IMR-90 (cell line): ENCODE results near the gene JPH4. TPM values are rescaled to one million over a fixed set of nuclear protein-coding genes. Genes with fewer than 3 reads are reported as not detected.

Source experiments
- ATAC-seq: fragments of 200-7000 bp; cut with Tn5 transposase; 2 replicates; pipeline ENCODE4 v1.9.1; 2020; ENCODE audit warnings: low read depth, mild to moderate bottlenecking, moderate library complexity
- BruUV-seq: library from RNA; stranded (reverse); fragments of 400-500 nt; replicated peaks from 2 replicates; lab custom pipeline; 2021; lab: Mats Ljungman, UMichigan
- CTCF ChIA-PET: fragments of 300-600 bp; formaldehyde crosslinking; extraction: SDS; loops from one replicate; lab custom pipeline; 2021; ENCODE audit warnings: antibody characterized with exemption; lab: Yijun Ruan, JAX
- POLR2A ChIA-PET: fragments of 300-600 bp; sonication (Branson Sonifier 250); formaldehyde crosslinking; loops from one replicate; lab custom pipeline; 2022; ENCODE audit warnings: antibody characterized with exemption; ENCODE audit not compliant: unreplicated experiment; lab: Charles Lee
- DNase-seq: peaks from one replicate; pipeline ENCODE4 v3.0.0; 2013
- H2AFZ ChIP-seq: replicated peaks from 2 replicates; pipeline ENCODE3; 2013; ENCODE audit warnings: low read length, mild to moderate bottlenecking; ENCODE audit not compliant: poor library complexity
- H2AK5ac ChIP-seq: 2 replicates; pipeline ENCODE4 v1.6.1; 2013; ENCODE audit warnings: low read depth, low read length, inconsistent platforms
- H2AK9ac ChIP-seq: replicated peaks from 2 replicates; pipeline ENCODE3; 2013; ENCODE audit warnings: mild to moderate bottlenecking, low read depth, low read length, moderate library complexity; ENCODE audit not compliant: poor library complexity
- H2BK120ac ChIP-seq: 2 replicates; pipeline ENCODE4 v1.6.1; 2013; ENCODE audit warnings: low read depth, low read length, inconsistent platforms
- H2BK15ac ChIP-seq: 3 replicates; pipeline ENCODE4 v1.6.1; 2013; ENCODE audit warnings: low read depth, low read length, inconsistent platforms
- H2BK20ac ChIP-seq: 2 replicates; pipeline ENCODE4 v1.6.1; 2013; ENCODE audit warnings: low read depth, mild to moderate bottlenecking, inconsistent platforms, low read length, moderate library complexity
- H2BK5ac ChIP-seq: 2 replicates; pipeline ENCODE4 v1.6.1; 2013; ENCODE audit warnings: mild to moderate bottlenecking, low read depth, low read length, inconsistent platforms; ENCODE audit not compliant: poor library complexity, severe bottlenecking
- H3K14ac ChIP-seq: replicated peaks from 2 replicates; pipeline ENCODE4 v1.6.1; 2013; ENCODE audit warnings: low read depth, low read length, inconsistent platforms
- H3K18ac ChIP-seq: 2 replicates; pipeline ENCODE4 v1.6.1; 2013; ENCODE audit warnings: low read depth, low read length, control low read depth
- H3K23ac ChIP-seq: 2 replicates; pipeline ENCODE4 v1.6.1; 2013; ENCODE audit warnings: low read depth, low read length, inconsistent platforms
- H3K27ac ChIP-seq: 2 replicates; pipeline ENCODE4 v1.5.1; 2013; ENCODE audit warnings: mild to moderate bottlenecking, control low read depth, low read length; ENCODE audit not compliant: insufficient read depth
- H3K27me3 ChIP-seq: 2 replicates; pipeline ENCODE4 v1.6.1; 2013; ENCODE audit warnings: low read length; ENCODE audit not compliant: control insufficient read depth, insufficient read depth
- H3K36me3 ChIP-seq: 2 replicates; pipeline ENCODE4 v1.6.1; 2013; ENCODE audit warnings: low read length, mixed read lengths; ENCODE audit not compliant: control insufficient read depth, insufficient read depth
- H3K4ac ChIP-seq: 2 replicates; pipeline ENCODE4 v1.6.1; 2013; ENCODE audit warnings: low read depth, low read length, inconsistent platforms
- H3K4me1 ChIP-seq: 2 replicates; pipeline ENCODE4 v1.6.1; 2013; ENCODE audit warnings: low read length, mixed read lengths; ENCODE audit not compliant: control insufficient read depth, insufficient read depth
- H3K4me2 ChIP-seq: 2 replicates; pipeline ENCODE4 v1.6.1; 2013; ENCODE audit warnings: low read depth, mild to moderate bottlenecking, control low read depth, low read length, moderate library complexity
- H3K4me3 ChIP-seq: 2 replicates; pipeline ENCODE4 v1.5.1; 2013; ENCODE audit warnings: low read depth, mild to moderate bottlenecking, control low read depth, low read length, moderate library complexity; ENCODE audit not compliant: insufficient read depth
- H3K56ac ChIP-seq: 2 replicates; pipeline ENCODE4 v1.6.1; 2013; ENCODE audit warnings: low read length, inconsistent platforms; ENCODE audit not compliant: insufficient read depth; ENCODE audit errors: extremely low read depth
- H3K79me1 ChIP-seq, 2 experiments: 2 replicates each; pipeline ENCODE4 v1.6.1; 2013; ENCODE audit warnings: low read length in 2 of 2, inconsistent platforms in 1 of 2, low read depth in 1 of 2
- H3K9ac ChIP-seq: 2 replicates; pipeline ENCODE4 v1.6.1; 2013; ENCODE audit warnings: low read depth, low read length, control low read depth
- H3K9me1 ChIP-seq: 2 replicates; pipeline ENCODE4 v1.6.1; 2013; ENCODE audit warnings: low read length, inconsistent platforms; ENCODE audit not compliant: insufficient read depth
- H3K9me3 ChIP-seq: 2 replicates; pipeline ENCODE4 v1.6.1; 2013; ENCODE audit warnings: low read length; ENCODE audit not compliant: control insufficient read depth, insufficient read depth
- H4K20me1 ChIP-seq: 2 replicates; pipeline ENCODE4 v1.6.1; 2013; ENCODE audit warnings: low read length, inconsistent platforms; ENCODE audit not compliant: insufficient read depth
- H4K5ac ChIP-seq: 2 replicates; pipeline ENCODE4 v1.6.1; 2013; ENCODE audit warnings: mild to moderate bottlenecking, low read depth, low read length, control low read depth
- H4K8ac ChIP-seq, 2 experiments: 2 replicates each; pipeline ENCODE4 v1.6.1; 2013; ENCODE audit warnings: low read depth in 2 of 2, low read length in 2 of 2, control low read depth in 1 of 2, inconsistent platforms in 1 of 2
- H4K91ac ChIP-seq: 2 replicates; pipeline ENCODE4 v1.6.1; 2013; ENCODE audit warnings: low read depth, low read length, inconsistent platforms; ENCODE audit not compliant: insufficient read depth
- BHLHE40 ChIP-seq: fragments of 150-350 bp; IDR thresholded peaks from 2 replicates; pipeline ENCODE4 v1.6.1; 2016; ENCODE audit warnings: mild to moderate bottlenecking, low read depth, low read length
- CEBPB ChIP-seq: IDR thresholded peaks from 2 replicates; pipeline ENCODE4 v1.6.1; 2012; ENCODE audit warnings: low read depth, low read length, improper control_type of control experiment
- CHD1 ChIP-seq: IDR thresholded peaks from 2 replicates; pipeline ENCODE4 v1.6.1; 2012; ENCODE audit warnings: low read depth, low read length, improper control_type of control experiment
- FOS ChIP-seq: fragments of 150-350 bp; IDR thresholded peaks from 2 replicates; pipeline ENCODE4 v1.6.1; 2016; ENCODE audit warnings: low read depth, low read length
- MAFK ChIP-seq: IDR thresholded peaks from 2 replicates; pipeline ENCODE4 v1.6.1; 2012; ENCODE audit warnings: low read depth, low read length, improper control_type of control experiment
- MAZ ChIP-seq: IDR thresholded peaks from 2 replicates; pipeline ENCODE4 v1.6.1; 2012; ENCODE audit warnings: low read depth, mild to moderate bottlenecking, low read length, improper control_type of control experiment, moderate library complexity, borderline replicate concordance
- MXI1 ChIP-seq: IDR thresholded peaks from 2 replicates; pipeline ENCODE4 v1.6.1; 2012; ENCODE audit warnings: low read depth, mild to moderate bottlenecking, low read length, moderate library complexity, borderline replicate concordance
- NFE2L2 ChIP-seq: fragments of 150-350 bp; IDR thresholded peaks from 2 replicates; pipeline ENCODE4 v1.6.1; 2016; ENCODE audit warnings: low read depth, mild to moderate bottlenecking, low read length
- POLR2A ChIP-seq: IDR thresholded peaks from 2 replicates; pipeline ENCODE4 v1.6.1; 2012; ENCODE audit warnings: mild to moderate bottlenecking, low read depth, low read length
- RAD21 ChIP-seq: IDR thresholded peaks from 2 replicates; pipeline ENCODE4 v1.6.1; 2012; ENCODE audit warnings: low read length, improper control_type of control experiment
- RCOR1 ChIP-seq: IDR thresholded peaks from 2 replicates; pipeline ENCODE4 v1.6.1; 2012; ENCODE audit warnings: mild to moderate bottlenecking, low read length, improper control_type of control experiment; ENCODE audit not compliant: insufficient replicate concordance
- RFX5 ChIP-seq: IDR thresholded peaks from 2 replicates; pipeline ENCODE4 v1.8.0; 2012; ENCODE audit warnings: low read depth, mild to moderate bottlenecking, low read length, moderate library complexity
- SMC3 ChIP-seq: fragments of 150-350 bp; IDR thresholded peaks from 2 replicates; pipeline ENCODE4 v1.6.1; 2016; ENCODE audit warnings: low read depth, mild to moderate bottlenecking, antibody characterized with exemption, low read length, moderate library complexity
- WGBS, 2 experiments: methylation state at CpG; one replicate each; pipeline versions ENCODE4 v1.1.5 to v1.1.7; 2013; ENCODE audit warnings: missing lambda C conversion rate in 2 of 2; ENCODE audit not compliant: insufficient read length in 1 of 2; ENCODE audit errors: extremely low coverage in 2 of 2; 5-methylcytosine and 5-hydroxymethylcytosine counted together
- dilution Hi-C: fragments of 300-500 bp; cut with HindIII; formaldehyde crosslinking; loops from one replicate; pipeline ENCODE4 v1.14.3; 2018; ENCODE audit warnings: low sequenced_read_pairs; ENCODE audit not compliant: unreplicated experiment
- in situ Hi-C: fragments of 300-500 bp; cut with MboI; formaldehyde crosslinking; loops from 3 replicates; pipeline ENCODE4 v1.14.3; 2019; ENCODE audit warnings: low sequenced_read_pairs, inconsistent platforms, mixed read lengths
- intact Hi-C: fragments of 100-400 bp; cut with micrococcal nuclease; formaldehyde crosslinking; loops from 2 replicates; pipeline ENCODE4 v1.10.0; 2022
- polyA plus RNA-seq, 3 experiments: library from polyadenylated mRNA; depleted of rRNA; stranded (reverse); fragments of >200 nt; gene quantifications; 2 replicates each; pipeline ENCODE4 v1.2.3, GENCODE V29; 2012; ENCODE audit warnings: low replicate concordance in 1 of 3
- total RNA-seq: library from RNA; depleted of rRNA; stranded (reverse); fragments of >200 nt; gene quantifications from 2 replicates; pipeline ENCODE4 v1.2.3, GENCODE V29; 2012
- TF ChIP-seq, protein P1 (sequence below): fragments of 150-350 bp; IDR thresholded peaks from 2 replicates; pipeline ENCODE4 v1.6.1; 2017; ENCODE audit warnings: mild to moderate bottlenecking, antibody characterized with exemption, low read length, low read depth
- TF ChIP-seq, protein P2 (sequence below): conservative IDR thresholded peaks from 2 replicates; pipeline ENCODE4 v1.5.1; 2012; ENCODE audit warnings: mild to moderate bottlenecking, low read depth, low read length, improper control_type of control experiment
- TF ChIP-seq, protein P3 (sequence below): fragments of 150-350 bp; IDR thresholded peaks from 2 replicates; pipeline ENCODE4 v1.6.1; 2016; ENCODE audit warnings: low read depth, mild to moderate bottlenecking, low read length, moderate library complexity, borderline replicate concordance

The JPH4 gene
- total and polyA plus RNA-seq, 2 of the 4 experiments (the other 2 are of a cell fraction), result not detected

DNA sequence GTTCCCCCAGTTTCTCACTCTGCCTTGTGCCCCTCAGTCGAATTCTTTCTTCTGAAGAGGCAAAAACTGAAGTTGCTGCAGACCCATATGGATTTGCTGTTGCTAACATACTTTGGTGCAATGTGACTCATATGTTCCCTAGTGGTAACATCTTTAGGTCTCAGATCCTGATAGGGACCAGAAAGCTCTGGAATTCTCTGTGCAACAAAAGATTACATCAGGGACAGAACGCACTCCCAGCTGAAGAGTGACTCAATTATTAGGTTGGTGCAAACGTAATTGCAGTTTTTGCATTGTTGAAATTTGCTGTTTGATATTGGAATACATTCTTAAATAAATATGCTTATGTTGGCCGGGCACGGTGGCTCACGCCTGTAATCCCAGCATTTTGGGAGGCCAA is 49.4 kb upstream of the JPH4 start:
- CTCF ChIA-PET, result no interaction called here
- in situ Hi-C loops (no loop called here), intact Hi-C loops (no loop called here)

More for the DNA sequence above, 49.4 kb upstream of the JPH4 start:
- peaks cover under 1% of the 10 kb centered on the region; the same call in 1 of the 2 replicates for H3K27me3 ChIP-seq
- no peak overlapping the region for H3K9ac ChIP-seq
- no peak overlapping the region for H2BK5ac ChIP-seq
- POLR2A ChIA-PET, result no interaction called here
- H3K4me3 ChIP-seq, result no peak overlapping the region
- H3K36me3 ChIP-seq, result no peaks in the 10 kb centered on the region
- H3K27ac ChIP-seq, result no peak overlapping the region
- H2BK20ac ChIP-seq, result no peak overlapping the region
- no peak overlapping the region for H2AFZ ChIP-seq
- H3K56ac ChIP-seq, result no peak overlapping the region
- dilution Hi-C loops, result no loop called here
- H2AK5ac ChIP-seq, result no peak overlapping the region
- no peak overlapping the region for H4K91ac ChIP-seq
- H2BK120ac ChIP-seq, result no peak overlapping the region
- no CpG with 5 or more reads among the region's 6 CpGs for WGBS, 2 experiments
- H3K18ac ChIP-seq, result no peak overlapping the region
- BruUV-seq, result no TSS peak
- no peak for DNase-seq
- peaks cover 2% of the 10 kb centered on the region; the same call in 1 of the 2 replicates for H3K4me1 ChIP-seq
- no peak overlapping the region for H4K8ac ChIP-seq
- H2AK9ac ChIP-seq, result no peak overlapping the region
- H3K4ac ChIP-seq, result no peak overlapping the region
- no peak for TF ChIP-seq FOS
- TF ChIP-seq CHD1, result no peak
- TF ChIP-seq, protein P1, sequence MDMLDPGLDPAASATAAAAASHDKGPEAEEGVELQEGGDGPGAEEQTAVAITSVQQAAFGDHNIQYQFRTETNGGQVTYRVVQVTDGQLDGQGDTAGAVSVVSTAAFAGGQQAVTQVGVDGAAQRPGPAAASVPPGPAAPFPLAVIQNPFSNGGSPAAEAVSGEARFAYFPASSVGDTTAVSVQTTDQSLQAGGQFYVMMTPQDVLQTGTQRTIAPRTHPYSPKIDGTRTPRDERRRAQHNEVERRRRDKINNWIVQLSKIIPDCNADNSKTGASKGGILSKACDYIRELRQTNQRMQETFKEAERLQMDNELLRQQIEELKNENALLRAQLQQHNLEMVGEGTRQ, result no peak
- TF ChIP-seq RAD21, result no peak
- no peak for TF ChIP-seq RCOR1
- no peak for TF ChIP-seq CEBPB
- no peak for TF ChIP-seq MXI1
- TF ChIP-seq POLR2A, result no peak
- no peak for TF ChIP-seq MAFK
- TF ChIP-seq, protein P2, sequence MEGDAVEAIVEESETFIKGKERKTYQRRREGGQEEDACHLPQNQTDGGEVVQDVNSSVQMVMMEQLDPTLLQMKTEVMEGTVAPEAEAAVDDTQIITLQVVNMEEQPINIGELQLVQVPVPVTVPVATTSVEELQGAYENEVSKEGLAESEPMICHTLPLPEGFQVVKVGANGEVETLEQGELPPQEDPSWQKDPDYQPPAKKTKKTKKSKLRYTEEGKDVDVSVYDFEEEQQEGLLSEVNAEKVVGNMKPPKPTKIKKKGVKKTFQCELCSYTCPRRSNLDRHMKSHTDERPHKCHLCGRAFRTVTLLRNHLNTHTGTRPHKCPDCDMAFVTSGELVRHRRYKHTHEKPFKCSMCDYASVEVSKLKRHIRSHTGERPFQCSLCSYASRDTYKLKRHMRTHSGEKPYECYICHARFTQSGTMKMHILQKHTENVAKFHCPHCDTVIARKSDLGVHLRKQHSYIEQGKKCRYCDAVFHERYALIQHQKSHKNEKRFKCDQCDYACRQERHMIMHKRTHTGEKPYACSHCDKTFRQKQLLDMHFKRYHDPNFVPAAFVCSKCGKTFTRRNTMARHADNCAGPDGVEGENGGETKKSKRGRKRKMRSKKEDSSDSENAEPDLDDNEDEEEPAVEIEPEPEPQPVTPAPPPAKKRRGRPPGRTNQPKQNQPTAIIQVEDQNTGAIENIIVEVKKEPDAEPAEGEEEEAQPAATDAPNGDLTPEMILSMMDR, result no peak
- TF ChIP-seq, protein P3, sequence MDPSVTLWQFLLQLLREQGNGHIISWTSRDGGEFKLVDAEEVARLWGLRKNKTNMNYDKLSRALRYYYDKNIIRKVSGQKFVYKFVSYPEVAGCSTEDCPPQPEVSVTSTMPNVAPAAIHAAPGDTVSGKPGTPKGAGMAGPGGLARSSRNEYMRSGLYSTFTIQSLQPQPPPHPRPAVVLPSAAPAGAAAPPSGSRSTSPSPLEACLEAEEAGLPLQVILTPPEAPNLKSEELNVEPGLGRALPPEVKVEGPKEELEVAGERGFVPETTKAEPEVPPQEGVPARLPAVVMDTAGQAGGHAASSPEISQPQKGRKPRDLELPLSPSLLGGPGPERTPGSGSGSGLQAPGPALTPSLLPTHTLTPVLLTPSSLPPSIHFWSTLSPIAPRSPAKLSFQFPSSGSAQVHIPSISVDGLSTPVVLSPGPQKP, result no peak
- no peak for TF ChIP-seq BHLHE40
- no peak for TF ChIP-seq NFE2L2
- no peak for TF ChIP-seq SMC3
- TF ChIP-seq RFX5, result no peak
- TF ChIP-seq MAZ, result no peak
- peaks cover 4% of the 10 kb centered on the region; the same call in 1 of the 2 replicates for H3K9me3 ChIP-seq
- H3K9me1 ChIP-seq, result no peaks in the 10 kb centered on the region
- H4K5ac ChIP-seq, result no peak overlapping the region
- no peak overlapping the region for H2BK15ac ChIP-seq
- no peak for ATAC-seq
- H3K4me2 ChIP-seq, result no peak overlapping the region
- H4K20me1 ChIP-seq, result no peaks in the 10 kb centered on the region
- H3K23ac ChIP-seq, result no peak overlapping the region
- H3K14ac ChIP-seq, result no peak overlapping the region
- H3K79me1 ChIP-seq, result no peaks in the 10 kb centered on the region
